Hepatocyte (in vitro differentiated cells): ENCODE results near the gene ASTN2.

Source experiments
- CTCF ChIP-seq: fragments of 200-600 bp; sonication (generic); IDR thresholded peaks from 2 replicates; pipeline ENCODE4 v1.5.1; 2016; ENCODE audit warnings: antibody characterized with exemption, mild to moderate bottlenecking; ENCODE audit not compliant: poor library complexity
- EZH2 ChIP-seq: fragments of 200-600 bp; sonication (generic); IDR thresholded peaks from 2 replicates; pipeline ENCODE4 v1.6.1; 2016; ENCODE audit warnings: antibody characterized with exemption, mild to moderate bottlenecking, borderline replicate concordance
- EZH2phosphoT487 ChIP-seq: fragments of 200-600 bp; sonication (generic); IDR thresholded peaks from one replicate; pipeline ENCODE4 v1.6.1; 2018; ENCODE audit warnings: antibody characterized with exemption, mild to moderate bottlenecking, low read depth, moderate library complexity; ENCODE audit not compliant: unreplicated experiment, severe bottlenecking

GRCh38 chr9:117268847-117269446 lies 145.9 kb downstream of the ASTN2 start:
- TF ChIP-seq EZH2 (no peak), CTCF (no peak), EZH2phosphoT487 (no peak)
